IPS-18a (cell line): ENCODE results near the gene HNRNPH3.

Experiments used
- H3K27ac ChIP-seq: one replicate; pipeline ENCODE4 v1.5.1; 2013; ENCODE audit warnings: low read length
- H3K27me3 ChIP-seq: one replicate; pipeline ENCODE4 v1.6.1; 2013; ENCODE audit warnings: mild to moderate bottlenecking, low read length; ENCODE audit not compliant: control insufficient read depth, insufficient read depth
- H3K36me3 ChIP-seq: one replicate; pipeline ENCODE4 v1.6.1; 2013; ENCODE audit warnings: low read depth, low read length; ENCODE audit not compliant: control insufficient read depth
- H3K4me1 ChIP-seq: one replicate; pipeline ENCODE4 v1.6.1; 2013; ENCODE audit warnings: low read depth, low read length; ENCODE audit not compliant: control insufficient read depth
- H3K4me3 ChIP-seq: one replicate; pipeline ENCODE4 v1.5.1; 2013; ENCODE audit warnings: low read length
- H3K9ac ChIP-seq: one replicate; pipeline ENCODE4 v1.6.1; 2013; ENCODE audit warnings: mild to moderate bottlenecking, low read length, moderate library complexity
- H3K9me3 ChIP-seq: one replicate; pipeline ENCODE4 v1.6.1; 2013; ENCODE audit warnings: low read depth, low read length; ENCODE audit not compliant: control insufficient read depth

HNRNPH3 gene

DNA sequence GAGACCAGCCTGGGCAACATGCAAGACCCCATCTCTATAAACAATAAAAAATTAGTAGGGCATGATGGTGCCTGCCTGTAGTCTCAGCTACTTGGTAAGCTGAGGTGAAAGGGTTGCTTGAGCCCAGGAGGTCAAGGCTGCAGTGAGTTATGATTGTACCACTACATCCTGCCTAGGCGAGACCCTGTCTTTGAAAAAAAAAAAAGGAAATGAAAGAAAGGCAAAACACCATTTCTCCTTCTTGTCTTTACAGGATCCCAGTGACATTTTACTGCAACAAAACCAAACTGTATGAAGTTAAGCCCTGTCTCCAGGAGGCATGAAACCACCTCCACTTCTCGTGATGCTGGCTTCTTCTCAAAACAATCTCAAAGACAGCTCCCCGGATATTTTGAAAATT lies 30.7 kb downstream of the HNRNPH3 start:
- no peaks in the 10 kb centered on the region for H3K27me3 ChIP-seq
- H3K9ac ChIP-seq = no peak overlapping the region
- peaks cover 16% of the 10 kb centered on the region for H3K36me3 ChIP-seq
- no peaks in the 10 kb centered on the region for H3K9me3 ChIP-seq
- no peak overlapping the region for H3K4me3 ChIP-seq
- no peak overlapping the region for H3K27ac ChIP-seq
- no peaks in the 10 kb centered on the region for H3K4me1 ChIP-seq

DNA sequence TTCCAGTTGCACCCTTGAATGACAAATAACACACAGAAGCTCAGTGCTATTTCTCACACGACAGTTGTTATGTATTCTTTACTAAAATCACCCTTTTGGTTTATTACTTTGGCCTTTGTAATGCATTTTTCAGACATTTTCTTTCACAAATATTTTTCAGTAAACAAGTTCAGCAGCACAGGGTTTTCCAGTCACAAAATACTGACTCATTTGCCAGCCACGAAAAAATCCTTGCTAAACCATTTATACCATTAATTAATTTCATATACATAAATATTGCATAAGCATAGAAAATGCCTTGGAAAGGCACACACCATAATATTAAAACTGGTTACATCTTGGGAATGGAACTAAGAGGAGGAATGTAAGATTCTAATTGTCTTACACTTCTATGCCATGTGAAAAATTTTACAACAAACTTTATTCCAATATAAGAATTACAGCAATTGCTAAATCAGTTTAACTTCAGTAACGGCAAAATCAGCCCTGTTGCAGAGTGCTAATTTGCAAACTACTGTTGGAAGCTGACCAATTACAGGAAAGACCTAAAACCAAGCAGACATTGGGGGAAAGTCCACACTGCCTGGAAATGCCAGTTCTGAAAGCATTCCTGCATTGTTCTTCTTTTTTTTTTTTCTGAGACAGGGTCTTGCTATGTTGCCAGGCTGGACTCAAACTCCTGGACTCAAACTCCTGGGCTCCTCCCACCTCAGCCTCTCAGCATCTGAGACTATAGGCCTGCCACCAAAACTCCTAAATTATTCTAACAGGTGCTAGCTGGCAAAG lies 32.4 kb downstream of the HNRNPH3 start:
- no peak overlapping the region for H3K9ac ChIP-seq
- H3K4me1 ChIP-seq = no peaks in the 10 kb centered on the region
- H3K36me3 ChIP-seq = peaks cover 16% of the 10 kb centered on the region
- no peak overlapping the region for H3K4me3 ChIP-seq
- H3K9me3 ChIP-seq = no peaks in the 10 kb centered on the region
- H3K27ac ChIP-seq = no peak overlapping the region
- H3K27me3 ChIP-seq = no peaks in the 10 kb centered on the region

DNA sequence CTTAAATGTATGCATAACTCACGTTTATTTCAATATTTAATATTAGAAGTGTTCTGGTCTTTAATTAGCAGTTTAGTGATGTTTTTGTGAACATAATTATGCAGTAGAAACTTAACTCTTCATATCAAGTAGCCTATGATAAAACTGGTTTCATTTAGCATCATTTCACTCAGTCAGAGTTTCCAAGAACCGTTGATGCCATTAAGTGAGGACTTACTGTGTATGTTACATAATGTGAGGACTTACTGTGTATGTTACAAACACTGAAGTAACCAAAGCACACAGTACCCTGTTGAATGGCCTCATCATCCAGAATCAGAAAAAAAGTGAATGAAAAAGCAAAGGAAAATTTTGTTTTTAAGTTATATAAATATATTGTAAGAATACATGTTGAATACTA lies 33.7 kb downstream of the HNRNPH3 start:
- no peaks in the 10 kb centered on the region for H3K4me1 ChIP-seq
- H3K36me3 ChIP-seq = peaks cover 16% of the 10 kb centered on the region
- no peak overlapping the region for H3K9ac ChIP-seq
- H3K9me3 ChIP-seq = no peaks in the 10 kb centered on the region
- no peak overlapping the region for H3K27ac ChIP-seq
- no peaks in the 10 kb centered on the region for H3K27me3 ChIP-seq
- no peak overlapping the region for H3K4me3 ChIP-seq

DNA sequence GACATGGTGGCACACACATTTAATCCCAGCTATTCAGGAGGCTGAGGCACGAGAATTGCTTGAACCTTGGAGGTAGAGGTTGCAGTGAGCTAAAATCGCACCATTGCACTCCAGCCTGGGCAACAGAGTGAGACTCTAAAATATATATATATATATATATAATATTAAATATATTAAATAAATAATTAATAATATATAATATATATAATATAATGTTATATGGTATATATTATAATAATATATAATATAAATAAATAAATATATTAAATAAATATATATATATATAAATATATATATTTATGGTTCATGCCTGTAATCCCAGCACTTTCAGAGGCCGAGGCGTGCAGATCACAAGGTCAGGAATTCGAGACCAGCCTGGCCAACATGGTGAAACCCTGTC lies 34.7 kb downstream of the HNRNPH3 start:
- H3K36me3 ChIP-seq = peaks cover 16% of the 10 kb centered on the region
- no peak overlapping the region for H3K9ac ChIP-seq
- no peak overlapping the region for H3K4me3 ChIP-seq
- no peak overlapping the region for H3K27ac ChIP-seq
- no peaks in the 10 kb centered on the region for H3K4me1 ChIP-seq
- H3K27me3 ChIP-seq = no peaks in the 10 kb centered on the region
- no peaks in the 10 kb centered on the region for H3K9me3 ChIP-seq

DNA sequence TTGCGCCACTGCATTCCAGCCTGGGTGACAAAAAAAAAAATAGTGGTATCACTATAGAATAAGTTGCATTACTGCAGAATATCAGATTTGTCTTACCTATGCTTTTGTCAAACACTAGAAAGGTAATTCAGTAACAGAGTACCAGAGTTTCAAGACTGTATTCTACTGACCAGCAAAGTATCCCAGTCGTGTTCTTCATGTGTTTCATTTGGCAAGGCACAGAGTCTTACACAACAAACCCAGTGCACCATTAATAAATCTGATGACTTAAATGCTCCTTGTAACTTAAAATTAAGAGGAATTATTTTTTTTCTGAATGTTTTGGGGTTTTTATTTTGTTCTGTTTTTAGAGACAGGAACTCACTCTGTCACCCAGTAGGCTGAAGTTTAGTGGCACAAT lies 35.3 kb downstream of the HNRNPH3 start:
- Histone ChIP-seq H3K4me3 (no peak overlapping the region), H3K36me3 (peaks cover 16% of the 10 kb centered on the region), H3K9ac (no peak overlapping the region), H3K27me3 (no peaks in the 10 kb centered on the region), H3K9me3 (no peaks in the 10 kb centered on the region), H3K4me1 (no peaks in the 10 kb centered on the region), H3K27ac (no peak overlapping the region)

DNA sequence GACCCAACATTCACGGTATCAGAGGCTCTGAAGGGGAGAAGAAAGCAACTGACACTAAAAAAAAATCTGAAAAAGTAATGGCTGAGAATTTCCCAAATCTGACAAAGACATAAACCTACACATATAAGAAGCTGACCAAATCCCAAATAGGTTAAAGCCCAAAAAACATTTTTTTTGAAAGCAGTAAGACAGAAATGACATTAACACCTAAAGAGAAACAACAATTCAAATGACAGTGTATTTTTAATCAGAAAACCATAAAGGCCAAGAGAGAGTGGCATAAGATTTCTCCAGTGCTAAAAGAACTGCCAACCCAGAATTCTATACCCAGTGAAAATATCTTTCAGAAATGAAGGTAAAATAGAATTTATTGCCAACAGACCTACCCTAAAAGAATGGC lies 39.7 kb downstream of the HNRNPH3 start:
- Histone ChIP-seq H3K4me3 (no peak overlapping the region), H3K27ac (no peak overlapping the region), H3K36me3 (peaks cover 3% of the 10 kb centered on the region), H3K4me1 (no peaks in the 10 kb centered on the region), H3K9ac (no peak overlapping the region), H3K9me3 (peaks cover 10% of the 10 kb centered on the region), H3K27me3 (no peaks in the 10 kb centered on the region)

DNA sequence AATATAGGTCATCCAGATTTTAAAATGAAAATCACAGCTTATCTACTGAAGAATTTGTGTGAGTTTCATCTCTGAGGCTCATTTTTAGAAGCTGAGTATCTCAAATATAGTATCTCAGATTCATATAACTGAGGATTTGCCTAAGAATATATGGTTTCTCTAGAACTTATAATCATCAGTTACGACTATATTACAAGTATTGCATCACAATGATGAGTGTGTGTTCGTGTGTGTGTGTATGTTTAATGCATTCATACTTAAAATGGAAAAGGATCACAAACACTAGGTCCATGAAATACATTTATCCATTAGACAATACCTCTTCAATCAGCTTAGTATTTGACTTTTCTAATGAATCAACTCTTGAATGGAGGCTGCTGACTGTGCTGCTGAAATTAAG lies 53.9 kb downstream of the HNRNPH3 start:
- Histone ChIP-seq H3K4me3 (no peak overlapping the region), H3K4me1 (no peaks in the 10 kb centered on the region), H3K36me3 (peaks cover 18% of the 10 kb centered on the region), H3K9ac (no peak overlapping the region), H3K27ac (no peak overlapping the region), H3K27me3 (no peaks in the 10 kb centered on the region), H3K9me3 (no peaks in the 10 kb centered on the region)
